Upper lobe of left lung (tissue), 6 donors: ENCODE results near the gene MRM3. TPM values are rescaled to one million over a fixed set of nuclear protein-coding genes. Genes with fewer than 3 reads are reported as not detected.

Experiments
- ATAC-seq, 2 donors: fragments of 200-7000 bp; cut with Tn5 transposase; one replicate each; pipeline ENCODE4 v1.9.1; 2022; ENCODE audit warnings: mild to moderate bottlenecking in 2 of 2, moderate library complexity in 2 of 2; ENCODE audit not compliant: low FRiP score in 2 of 2
- DNase-seq, 2 donors: peaks; one replicate each; pipeline ENCODE4 v3.0.0-alpha.2; 2019 to 2020
- H3K27ac ChIP-seq, 4 donors: fragments of 200-600 bp; sonication (generic); one replicate each; pipeline ENCODE4 v1.5.1; 2016 to 2019
- H3K27me3 ChIP-seq, 4 donors: fragments of 200-600 bp; sonication (generic); one replicate each; pipeline ENCODE4 v1.5.1; 2017 to 2019
- H3K36me3 ChIP-seq, 4 donors: fragments of 200-600 bp; sonication (generic); one replicate each; pipeline ENCODE4 v1.5.1; 2016 to 2019
- H3K4me1 ChIP-seq, 4 donors: fragments of 200-600 bp; sonication (generic); one replicate each; pipeline ENCODE4 v1.5.1; 2018 to 2019
- H3K4me3 ChIP-seq, 4 donors: fragments of 200-600 bp; sonication (generic); one replicate each; pipeline ENCODE4 v1.5.1; 2017 to 2019; ENCODE audit warnings: mild to moderate bottlenecking in 2 of 4, moderate library complexity in 1 of 4
- H3K9me3 ChIP-seq, 4 donors: fragments of 200-600 bp; sonication (generic); one replicate each; pipeline ENCODE4 v1.5.1; 2018 to 2019
- CTCF ChIP-seq, 6 experiments: fragments of 450-650 bp in 4 of 6; fragments of 200-600 bp in 2 of 6; sonication (generic) in 2 of 6; IDR thresholded peaks; one replicate each; pipeline ENCODE4 v1.5.1; 2016 to 2019; ENCODE audit warnings: antibody characterized with exemption in 6 of 6
- EP300 ChIP-seq, 4 donors: sonication (generic); formaldehyde crosslinking; IDR thresholded peaks; one replicate each; pipeline ENCODE4 v1.5.1; 2017; ENCODE audit warnings: antibody characterized with exemption in 4 of 4, control low read depth in 2 of 4
- POLR2A ChIP-seq, 4 donors: fragments of 450-650 bp; IDR thresholded peaks; one replicate each; pipeline ENCODE4 v1.5.1; 2016 to 2017; ENCODE audit warnings: antibody characterized with exemption in 4 of 4, mild to moderate bottlenecking in 2 of 4
- POLR2AphosphoS5 ChIP-seq, 2 donors: sonication (generic); formaldehyde crosslinking; IDR thresholded peaks; one replicate each; pipeline ENCODE4 v1.5.1; 2017; ENCODE audit warnings: antibody characterized with exemption in 2 of 2
- WGBS, 2 donors: methylation state at CpG; one replicate each; pipeline ENCODE4 v1.1.5; 2017 to 2018; 5-methylcytosine and 5-hydroxymethylcytosine counted together
- total RNA-seq, 6 donors: library from RNA; depleted of rRNA in 4 of 6; stranded (reverse); fragments of >200 nt in 4 of 6; gene quantifications; one replicate each; pipeline versions ENCODE4 v1.1.0 to v1.2.1, GENCODE V29; 2016 to 2021
- donor health status: DM: no; HTN: no; CAD: no; lungs with moderate emphysema.
- donor health status: DM: no; HTN: yes; CAD: no; lungs with severe emphysema.

MRM3 gene
- 10 to 100 TPM in 5 of 6 donors, 1 to 10 TPM in 1; 9.8 to 17.8 (median 13.2) TPM for total RNA-seq

- peaks cover 18 to 32% (median 21%) of the 10 kb centered on the region in 4 donors for H3K4me1 ChIP-seq
- peak; percentile 94 to 100 for DNase-seq
- WGBS, 2 donors, result 1% methylated on average over 21 to 68 of the region's 87 CpGs
- H3K27ac ChIP-seq, result peak within 1 kb of the TSS; percentile 80 to 86 (median 84)
- peak; percentile 97 to 99 for ATAC-seq
- H3K27me3 ChIP-seq, result no peaks in the 10 kb centered on the region
- H3K36me3 ChIP-seq, result peaks cover 6 to 25% (median 16%) of the 10 kb centered on the region in 4 donors
- peak in 3 of 4 donors; percentile 37 to 84 (median 74) for TF ChIP-seq POLR2A (IDR thresholded peaks at IDR 0.05)
- TF ChIP-seq CTCF (IDR thresholded peaks at IDR 0.05), result peak in 5 of 6 experiments; percentile 25 to 73 (median 67)
- peak in 1 of 4 donors; percentile 78 for TF ChIP-seq EP300 (IDR thresholded peaks at IDR 0.05)
- peak; percentile 97 to 98 for TF ChIP-seq POLR2AphosphoS5 (IDR thresholded peaks at IDR 0.05)
- peak within 1 kb of the TSS; percentile 68 to 98 (median 86) for H3K4me3 ChIP-seq
- H3K9me3 ChIP-seq, result no peaks in the 10 kb centered on the region
Measured at GRCh38 chr17:781805-782731, at the start of gene MRM3, which contains the start of gene GLOD4. Gene MRM3 (plus strand): TSS chr17:782353. CDS start chr17:782379, 26 bp downstream. Gene GLOD4 (minus strand): TSS chr17:782280. CDS start chr17:782255, 25 bp downstream.

GRCh38 chr17:732902-733720 is 49.0 kb upstream of the MRM3 start:
- H3K4me1 ChIP-seq, result peaks cover 0 to 23% (median 10%) of the 10 kb centered on the region in 4 donors
- H3K9me3 ChIP-seq, result no peaks in the 10 kb centered on the region
- H3K4me3 ChIP-seq, result peak overlapping the region; percentile 36 to 98 (median 93)
- ATAC-seq, result peak; percentile 44 to 74
- H3K36me3 ChIP-seq, result peaks cover 0 to under 1% (median 0%) of the 10 kb centered on the region in 4 donors
- peak overlapping the region; percentile 56 to 87 (median 77) for H3K27ac ChIP-seq
- WGBS, 2 donors, result 20 to 39% methylated on average over 11 to 28 of the region's 57 CpGs
- no peak for TF ChIP-seq POLR2A (IDR thresholded peaks at IDR 0.05)
- TF ChIP-seq POLR2AphosphoS5 (IDR thresholded peaks at IDR 0.05), result no peak
- peak in 1 of 6 experiments; percentile 6 for TF ChIP-seq CTCF (IDR thresholded peaks at IDR 0.05)
- DNase-seq, result peak in 1 of 2 donors; percentile 42
- H3K27me3 ChIP-seq, result no peaks in the 10 kb centered on the region

GRCh38 chr17:733743-734142 is 48.4 kb upstream of the MRM3 start:
- DNase-seq (no peak), ATAC-seq (no peak)
- Histone ChIP-seq H3K36me3 (peaks cover 0 to 5% (median 0%) of the 10 kb centered on the region in 4 donors), H3K27ac (no peak overlapping the region), H3K9me3 (no peaks in the 10 kb centered on the region), H3K4me1 (peaks cover 0 to 23% (median 10%) of the 10 kb centered on the region in 4 donors), H3K27me3 (no peaks in the 10 kb centered on the region), H3K4me3 (peak overlapping the region in 1 of 4 donors; percentile 98)
- TF ChIP-seq CTCF (IDR thresholded peaks at IDR 0.05), result no peak
- no peak for TF ChIP-seq EP300 (IDR thresholded peaks at IDR 0.05)
- TF ChIP-seq POLR2AphosphoS5 (IDR thresholded peaks at IDR 0.05), result no peak
- no peak for TF ChIP-seq POLR2A (IDR thresholded peaks at IDR 0.05)
- 75 to 77% methylated on average over 10 of the region's 10 CpGs for WGBS, 2 donors

GRCh38 chr17:737561-738113 is 44.5 kb upstream of the MRM3 start:
- H3K4me1 ChIP-seq, result peaks cover 0 to 11% (median 6%) of the 10 kb centered on the region in 4 donors
- H3K27ac ChIP-seq, result no peak overlapping the region
- no peak for TF ChIP-seq CTCF (IDR thresholded peaks at IDR 0.05)
- TF ChIP-seq POLR2AphosphoS5 (IDR thresholded peaks at IDR 0.05), result no peak
- TF ChIP-seq EP300 (IDR thresholded peaks at IDR 0.05), result no peak
- TF ChIP-seq POLR2A (IDR thresholded peaks at IDR 0.05), result no peak
- no peaks in the 10 kb centered on the region for H3K9me3 ChIP-seq
- no peaks in the 10 kb centered on the region for H3K27me3 ChIP-seq
- no peak overlapping the region for H3K4me3 ChIP-seq
- DNase-seq (no peak), ATAC-seq (no peak)
- 96% methylated on average over 13 of the region's 13 CpGs for WGBS, 2 donors
- peaks cover 0 to 39% (median 13%) of the 10 kb centered on the region in 4 donors for H3K36me3 ChIP-seq
